ENCODE measurements around the gene TNFRSF19.
A peak's percentile ranks its signal among the peaks of the same experiment; 100 is the strongest.

The TNFRSF19 gene

GRCh38 chr13:23618341-23618740 is 48.1 kb downstream of the TNFRSF19 start:
- DNase-seq (ENCODE audit: low read depth), result peak; percentile 87
- H3K4me3 ChIP-seq (ENCODE audit: low read length), result no peak overlapping the region
- TF ChIP-seq, protein P1, sequence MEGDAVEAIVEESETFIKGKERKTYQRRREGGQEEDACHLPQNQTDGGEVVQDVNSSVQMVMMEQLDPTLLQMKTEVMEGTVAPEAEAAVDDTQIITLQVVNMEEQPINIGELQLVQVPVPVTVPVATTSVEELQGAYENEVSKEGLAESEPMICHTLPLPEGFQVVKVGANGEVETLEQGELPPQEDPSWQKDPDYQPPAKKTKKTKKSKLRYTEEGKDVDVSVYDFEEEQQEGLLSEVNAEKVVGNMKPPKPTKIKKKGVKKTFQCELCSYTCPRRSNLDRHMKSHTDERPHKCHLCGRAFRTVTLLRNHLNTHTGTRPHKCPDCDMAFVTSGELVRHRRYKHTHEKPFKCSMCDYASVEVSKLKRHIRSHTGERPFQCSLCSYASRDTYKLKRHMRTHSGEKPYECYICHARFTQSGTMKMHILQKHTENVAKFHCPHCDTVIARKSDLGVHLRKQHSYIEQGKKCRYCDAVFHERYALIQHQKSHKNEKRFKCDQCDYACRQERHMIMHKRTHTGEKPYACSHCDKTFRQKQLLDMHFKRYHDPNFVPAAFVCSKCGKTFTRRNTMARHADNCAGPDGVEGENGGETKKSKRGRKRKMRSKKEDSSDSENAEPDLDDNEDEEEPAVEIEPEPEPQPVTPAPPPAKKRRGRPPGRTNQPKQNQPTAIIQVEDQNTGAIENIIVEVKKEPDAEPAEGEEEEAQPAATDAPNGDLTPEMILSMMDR (IDR thresholded peaks at IDR 0.05; ENCODE audit: insufficient read depth, low read depth, low read length, missing control alignments), result no peak

GRCh38 chr13:23619068-23619855 is 49.0 kb downstream of the TNFRSF19 start:
- TF ChIP-seq, protein P1 (IDR thresholded peaks at IDR 0.05; ENCODE audit: insufficient read depth, low read depth, low read length, missing control alignments), result no peak
- DNase-seq (ENCODE audit: low read depth), result no peak
- H3K4me3 ChIP-seq (ENCODE audit: low read length), result no peak overlapping the region

DNA sequence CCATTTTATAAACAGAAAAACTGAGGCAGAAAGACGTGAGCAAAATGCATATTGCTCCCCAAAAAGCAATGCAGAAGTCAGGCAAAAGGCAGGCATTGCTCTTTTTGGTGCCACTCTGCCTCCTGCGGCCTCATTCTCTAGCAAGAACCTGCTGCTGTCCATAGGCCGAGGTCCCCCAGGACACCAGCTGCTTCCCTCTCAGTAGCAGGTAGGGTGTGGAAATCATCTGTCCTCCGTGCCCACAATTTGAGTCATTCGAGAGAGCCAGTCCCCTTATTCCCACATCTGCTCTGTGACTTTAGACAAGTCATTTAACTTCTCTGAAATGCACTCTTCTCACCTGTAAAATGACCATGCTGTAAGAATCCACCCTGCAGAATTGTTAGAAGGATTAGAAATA is 50.0 kb downstream of the TNFRSF19 start:
- TF ChIP-seq, protein P1 (IDR thresholded peaks at IDR 0.05; ENCODE audit: insufficient read depth, low read depth, low read length, missing control alignments), result no peak
- DNase-seq (ENCODE audit: low read depth), result no peak

GRCh38 chr13:23620613-23621315 is 50.6 kb downstream of the TNFRSF19 start:
- TF ChIP-seq, protein P1 (IDR thresholded peaks at IDR 0.05; ENCODE audit: insufficient read depth, low read depth, low read length, missing control alignments), result no peak
- no peak overlapping the region for H3K4me3 ChIP-seq (ENCODE audit: low read length)
- DNase-seq (ENCODE audit: low read depth), result no peak

More for the DNA sequence above, 50.0 kb downstream of the TNFRSF19 start:
- no peak overlapping the region for H3K4me3 ChIP-seq (ENCODE audit: low read length)

GRCh38 chr13:23621316-23621645 is 51.1 kb downstream of the TNFRSF19 start:
- no peak overlapping the region for H3K4me3 ChIP-seq (ENCODE audit: low read length)
- DNase-seq (ENCODE audit: low read depth), result peak; percentile 95
- TF ChIP-seq, protein P1 (IDR thresholded peaks at IDR 0.05; ENCODE audit: insufficient read depth, low read depth, low read length, missing control alignments), result no peak

DNA sequence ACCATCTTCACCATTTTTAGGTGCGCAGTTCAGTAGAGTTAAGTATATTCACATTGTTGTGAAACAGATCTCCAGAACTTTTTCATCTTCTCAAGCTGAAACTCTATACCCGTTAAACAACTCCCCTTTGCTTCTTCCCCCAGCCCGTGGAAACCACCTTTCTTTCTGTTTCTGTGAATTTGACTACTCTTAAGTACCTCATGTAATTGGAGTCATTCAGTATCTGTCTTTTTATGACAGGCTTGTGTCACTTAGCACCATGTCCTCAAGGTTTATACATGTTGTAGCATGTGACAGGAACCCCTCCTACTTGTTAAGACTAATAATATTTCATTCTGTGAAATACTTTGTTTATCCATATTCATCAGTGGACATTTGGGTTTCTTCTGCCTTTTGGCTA is 52.8 kb downstream of the TNFRSF19 start:
- no peak for DNase-seq (ENCODE audit: low read depth)
- TF ChIP-seq, protein P1 (IDR thresholded peaks at IDR 0.05; ENCODE audit: insufficient read depth, low read depth, low read length, missing control alignments), result no peak
- no peak overlapping the region for H3K4me3 ChIP-seq (ENCODE audit: low read length)
